ENCODE measurements around the gene ZMIZ1. TPM values are rescaled to one million over a fixed set of nuclear protein-coding genes. Genes with fewer than 3 reads are reported as not detected.

The ZMIZ1 gene
- total RNA-seq, 1 experiment from 2014 or later = 35.8 TPM

- no peak for TF ChIP-seq EZH2 (IDR thresholded peaks at IDR 0.05; ENCODE audit: borderline replicate concordance, low read depth, low read length, poor library complexity, severe bottlenecking)
- no peak for TF ChIP-seq CTCF (conservative IDR thresholded peaks at IDR 0.05; ENCODE audit: low read depth, low read length)
- H3K27me3 ChIP-seq (replicated peaks; ENCODE audit: insufficient read depth, low read depth, low read length, poor library complexity) = no peaks in the 10 kb centered on the region
- ChIA-PET CTCF (no interaction called here), POLR2A (ENCODE audit: low non-redundant PET) (no interaction called here)
- H3K4me1 ChIP-seq (ENCODE audit: insufficient read depth, low read length, poor library complexity, severe bottlenecking) = peaks cover 21% of the 10 kb centered on the region
- no peak for DNase-seq (ENCODE audit: low spot score)
- no TSS peak for BruUV-seq (replicated peaks)
- H3K27ac ChIP-seq (ENCODE audit: low read depth, low read length, poor library complexity, severe bottlenecking) = no peak overlapping the region
- no peaks in the 10 kb centered on the region for H3K9me3 ChIP-seq (ENCODE audit: low read depth, low read length, poor library complexity, severe bottlenecking)
- intact Hi-C loops (cut with micrococcal nuclease; ENCODE audit: unreplicated experiment) = no loop called here
- no peaks in the 10 kb centered on the region for H3K36me3 ChIP-seq (ENCODE audit: insufficient read depth, low read length, poor library complexity, severe bottlenecking)
- no peak overlapping the region for H3K4me3 ChIP-seq (ENCODE audit: low read depth, low read length, poor library complexity, severe bottlenecking)
Measured at GRCh38 chr10:79320316-79320715, 251.6 kb downstream of the ZMIZ1 start.

- Histone ChIP-seq H3K36me3 (ENCODE audit: insufficient read depth, low read length, poor library complexity, severe bottlenecking) (no peaks in the 10 kb centered on the region), H3K9me3 (ENCODE audit: low read depth, low read length, poor library complexity, severe bottlenecking) (no peaks in the 10 kb centered on the region), H3K27ac (ENCODE audit: low read depth, low read length, poor library complexity, severe bottlenecking) (no peak overlapping the region), H3K4me1 (ENCODE audit: insufficient read depth, low read length, poor library complexity, severe bottlenecking) (peaks cover 21% of the 10 kb centered on the region), H3K27me3 (replicated peaks; ENCODE audit: insufficient read depth, low read depth, low read length, poor library complexity) (no peaks in the 10 kb centered on the region), H3K4me3 (ENCODE audit: low read depth, low read length, poor library complexity, severe bottlenecking) (no peak overlapping the region)
- POLR2A ChIA-PET (ENCODE audit: low non-redundant PET) = no interaction called here
- BruUV-seq (replicated peaks) = no TSS peak
- intact Hi-C loops (cut with micrococcal nuclease; ENCODE audit: unreplicated experiment) = no loop called here
- CTCF ChIA-PET = no interaction called here
- peak; percentile 22 for DNase-seq (ENCODE audit: low spot score)
- TF ChIP-seq CTCF (conservative IDR thresholded peaks at IDR 0.05; ENCODE audit: low read depth, low read length) (no peak), EZH2 (IDR thresholded peaks at IDR 0.05; ENCODE audit: borderline replicate concordance, low read depth, low read length, poor library complexity, severe bottlenecking) (no peak)
Measured at GRCh38 chr10:79320820-79321493, 252.2 kb downstream of the ZMIZ1 start.

GRCh38 chr10:79321494-79321882, 252.7 kb downstream of the ZMIZ1 start:
- Histone ChIP-seq H3K27me3 (replicated peaks; ENCODE audit: insufficient read depth, low read depth, low read length, poor library complexity) (no peaks in the 10 kb centered on the region), H3K36me3 (ENCODE audit: insufficient read depth, low read length, poor library complexity, severe bottlenecking) (no peaks in the 10 kb centered on the region), H3K9me3 (ENCODE audit: low read depth, low read length, poor library complexity, severe bottlenecking) (no peaks in the 10 kb centered on the region), H3K4me3 (ENCODE audit: low read depth, low read length, poor library complexity, severe bottlenecking) (no peak overlapping the region), H3K4me1 (ENCODE audit: insufficient read depth, low read length, poor library complexity, severe bottlenecking) (peaks cover 18% of the 10 kb centered on the region), H3K27ac (ENCODE audit: low read depth, low read length, poor library complexity, severe bottlenecking) (no peak overlapping the region)
- TF ChIP-seq CTCF (conservative IDR thresholded peaks at IDR 0.05; ENCODE audit: low read depth, low read length) (no peak), EZH2 (IDR thresholded peaks at IDR 0.05; ENCODE audit: borderline replicate concordance, low read depth, low read length, poor library complexity, severe bottlenecking) (no peak)
- ChIA-PET CTCF (no interaction called here), POLR2A (ENCODE audit: low non-redundant PET) (no interaction called here)
- intact Hi-C loops (cut with micrococcal nuclease; ENCODE audit: unreplicated experiment) = no loop called here
- BruUV-seq (replicated peaks) = no TSS peak
- no peak for DNase-seq (ENCODE audit: low spot score)
